Measurements from ENCODE around the gene BACH2.
"Not testable (repeated sequence)": the region's sequence is repeated elsewhere in the genome, so short reads cannot be mapped to it uniquely, and the experiment has no call there.

BACH2 gene

DNA sequence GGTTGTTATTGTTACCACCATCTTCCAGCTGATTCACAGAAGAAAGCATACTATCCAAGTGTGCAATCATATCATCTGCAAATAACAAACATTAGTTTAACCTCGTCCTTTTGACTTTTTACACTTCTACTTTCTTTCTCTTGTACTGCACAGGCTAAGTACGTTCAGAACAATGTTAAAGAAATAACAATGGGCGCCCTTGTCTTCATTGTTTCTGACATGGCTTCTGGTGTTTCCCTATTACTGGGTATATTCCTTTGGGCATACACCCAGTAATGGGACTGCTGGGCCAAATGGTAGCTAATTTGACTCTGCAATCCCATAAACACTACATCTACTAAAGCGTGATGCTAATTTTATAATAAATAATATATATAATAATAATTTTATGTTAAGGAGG is 255.7 kb downstream of the BACH2 start:
- in situ Hi-C loops (cut with MboI; ENCODE audit: low pct_unique_long_range_greater_than_20kb, low sequenced_read_pairs, unreplicated experiment) = no loop called here
- no peak for DNase-seq (ENCODE audit: low spot score)
- TF ChIP-seq, protein P1, sequence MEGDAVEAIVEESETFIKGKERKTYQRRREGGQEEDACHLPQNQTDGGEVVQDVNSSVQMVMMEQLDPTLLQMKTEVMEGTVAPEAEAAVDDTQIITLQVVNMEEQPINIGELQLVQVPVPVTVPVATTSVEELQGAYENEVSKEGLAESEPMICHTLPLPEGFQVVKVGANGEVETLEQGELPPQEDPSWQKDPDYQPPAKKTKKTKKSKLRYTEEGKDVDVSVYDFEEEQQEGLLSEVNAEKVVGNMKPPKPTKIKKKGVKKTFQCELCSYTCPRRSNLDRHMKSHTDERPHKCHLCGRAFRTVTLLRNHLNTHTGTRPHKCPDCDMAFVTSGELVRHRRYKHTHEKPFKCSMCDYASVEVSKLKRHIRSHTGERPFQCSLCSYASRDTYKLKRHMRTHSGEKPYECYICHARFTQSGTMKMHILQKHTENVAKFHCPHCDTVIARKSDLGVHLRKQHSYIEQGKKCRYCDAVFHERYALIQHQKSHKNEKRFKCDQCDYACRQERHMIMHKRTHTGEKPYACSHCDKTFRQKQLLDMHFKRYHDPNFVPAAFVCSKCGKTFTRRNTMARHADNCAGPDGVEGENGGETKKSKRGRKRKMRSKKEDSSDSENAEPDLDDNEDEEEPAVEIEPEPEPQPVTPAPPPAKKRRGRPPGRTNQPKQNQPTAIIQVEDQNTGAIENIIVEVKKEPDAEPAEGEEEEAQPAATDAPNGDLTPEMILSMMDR (IDR thresholded peaks at IDR 0.05; ENCODE audit: extremely low read depth, insufficient read depth, missing control alignments) = no peak

DNA sequence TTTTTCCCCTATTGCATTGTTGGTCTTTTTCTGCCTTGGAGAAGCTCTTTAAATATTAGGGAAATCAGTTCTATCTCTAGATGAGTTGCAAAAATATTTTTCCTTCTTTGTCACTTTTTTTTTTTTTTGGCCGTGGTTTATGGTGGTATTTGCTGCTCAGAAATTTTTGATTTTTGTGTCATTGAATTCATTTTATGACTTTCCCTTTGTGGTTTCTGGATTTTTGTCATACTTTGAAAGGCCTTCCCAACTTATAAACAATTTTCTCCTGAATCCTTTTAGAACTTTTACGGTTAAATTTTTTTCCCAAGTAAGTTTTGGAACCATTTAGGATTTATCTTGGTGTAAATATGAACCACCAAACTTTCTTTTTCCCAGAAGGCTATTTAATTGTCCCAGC is 256.7 kb downstream of the BACH2 start:
- DNase-seq (ENCODE audit: low spot score) = no peak
- TF ChIP-seq, protein P1 (IDR thresholded peaks at IDR 0.05; ENCODE audit: extremely low read depth, insufficient read depth, missing control alignments) = no peak
- in situ Hi-C loops (cut with MboI; ENCODE audit: low pct_unique_long_range_greater_than_20kb, low sequenced_read_pairs, unreplicated experiment) = no loop called here

DNA sequence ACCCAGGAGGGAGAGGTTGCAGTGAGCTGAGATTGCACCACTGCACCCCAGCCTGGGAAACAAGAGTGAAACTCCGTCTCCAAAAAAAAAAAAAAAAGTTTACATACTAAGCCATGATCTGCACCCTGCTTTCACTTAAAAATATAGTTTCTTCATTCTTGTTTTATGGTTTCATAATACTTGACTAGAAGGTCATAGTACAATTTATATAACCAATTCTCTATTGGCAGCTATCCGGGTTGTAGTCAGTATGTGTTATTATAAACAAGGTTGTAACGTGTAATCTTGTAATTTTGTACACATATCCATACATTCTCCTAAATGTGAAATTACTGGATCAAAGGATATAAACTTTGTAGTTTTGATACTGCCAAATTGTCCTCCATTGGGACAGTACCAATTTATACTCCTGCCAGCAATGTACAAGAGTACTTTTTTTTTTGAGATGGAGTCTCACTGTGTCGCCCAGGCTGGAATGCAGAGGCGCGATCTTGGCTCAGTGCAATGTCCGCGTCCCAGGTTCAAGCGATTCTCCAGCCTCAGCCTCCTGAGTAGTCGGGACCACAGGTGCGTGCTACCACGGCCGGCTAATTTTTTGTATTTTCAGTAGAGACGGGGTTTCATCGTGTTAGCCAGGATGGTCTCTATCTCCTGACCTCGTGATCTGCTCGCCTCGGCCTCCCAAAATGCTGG is 257.5 kb downstream of the BACH2 start:
- TF ChIP-seq, protein P1 (IDR thresholded peaks at IDR 0.05; ENCODE audit: extremely low read depth, insufficient read depth, missing control alignments) = no peak
- in situ Hi-C loops (cut with MboI; ENCODE audit: low pct_unique_long_range_greater_than_20kb, low sequenced_read_pairs, unreplicated experiment) = no loop called here
- no peak for DNase-seq (ENCODE audit: low spot score)

DNA sequence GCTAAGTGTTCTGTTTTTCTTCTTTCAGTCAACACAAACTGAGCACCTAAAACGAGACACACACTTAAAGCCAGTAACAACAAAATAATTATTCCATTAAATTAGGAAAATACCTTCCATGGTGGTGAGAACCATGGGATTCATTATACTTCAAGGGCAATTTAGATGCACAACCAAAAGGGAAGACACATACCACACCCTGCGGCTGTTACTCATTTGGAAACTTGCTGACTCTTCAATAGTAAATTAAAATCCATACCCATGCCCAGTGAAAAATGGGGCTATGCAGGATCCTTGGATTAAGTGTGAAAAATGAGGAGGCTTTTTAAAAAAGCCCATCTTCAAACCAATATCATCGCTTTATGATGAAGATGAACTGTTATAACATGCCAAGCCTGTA is 259.7 kb downstream of the BACH2 start:
- in situ Hi-C loops (cut with MboI; ENCODE audit: low pct_unique_long_range_greater_than_20kb, low sequenced_read_pairs, unreplicated experiment) = no loop called here
- no peak for DNase-seq (ENCODE audit: low spot score)
- TF ChIP-seq, protein P1 (IDR thresholded peaks at IDR 0.05; ENCODE audit: extremely low read depth, insufficient read depth, missing control alignments) = no peak

DNA sequence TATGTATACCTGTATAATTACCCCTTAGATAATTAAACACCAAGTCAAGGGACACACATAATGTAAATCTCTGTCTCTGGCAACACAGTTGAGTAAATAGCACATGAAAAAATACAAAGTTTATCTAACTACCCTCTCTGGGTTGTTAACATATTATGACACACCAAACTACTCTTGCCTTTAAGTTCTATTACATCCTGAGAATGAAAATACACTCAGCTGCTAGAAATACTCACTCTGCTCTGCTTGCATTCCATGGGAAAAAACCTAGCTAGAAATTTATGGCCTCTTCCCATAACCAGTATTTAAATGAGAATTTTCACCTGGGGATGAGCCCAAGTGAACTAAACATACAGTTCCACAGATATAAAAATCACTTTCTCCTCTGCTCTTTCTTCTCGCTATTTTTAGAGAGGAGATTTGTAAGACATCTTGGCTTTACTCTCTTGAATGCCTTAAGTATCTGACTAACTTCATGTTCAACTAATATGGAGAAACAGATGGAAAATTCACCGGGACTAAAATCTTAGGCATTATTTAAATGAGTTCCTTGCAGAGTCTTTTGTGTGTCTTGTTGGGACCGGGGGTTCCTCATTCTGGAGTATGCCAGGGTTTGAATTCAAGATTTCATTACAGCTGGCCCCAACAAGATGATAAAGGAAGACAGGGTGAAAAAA is 261.5 kb downstream of the BACH2 start:
- in situ Hi-C loops (cut with MboI; ENCODE audit: low pct_unique_long_range_greater_than_20kb, low sequenced_read_pairs, unreplicated experiment) = no loop called here
- TF ChIP-seq, protein P1 (IDR thresholded peaks at IDR 0.05; ENCODE audit: extremely low read depth, insufficient read depth, missing control alignments) = no peak
- no peak for DNase-seq (ENCODE audit: low spot score)

DNA sequence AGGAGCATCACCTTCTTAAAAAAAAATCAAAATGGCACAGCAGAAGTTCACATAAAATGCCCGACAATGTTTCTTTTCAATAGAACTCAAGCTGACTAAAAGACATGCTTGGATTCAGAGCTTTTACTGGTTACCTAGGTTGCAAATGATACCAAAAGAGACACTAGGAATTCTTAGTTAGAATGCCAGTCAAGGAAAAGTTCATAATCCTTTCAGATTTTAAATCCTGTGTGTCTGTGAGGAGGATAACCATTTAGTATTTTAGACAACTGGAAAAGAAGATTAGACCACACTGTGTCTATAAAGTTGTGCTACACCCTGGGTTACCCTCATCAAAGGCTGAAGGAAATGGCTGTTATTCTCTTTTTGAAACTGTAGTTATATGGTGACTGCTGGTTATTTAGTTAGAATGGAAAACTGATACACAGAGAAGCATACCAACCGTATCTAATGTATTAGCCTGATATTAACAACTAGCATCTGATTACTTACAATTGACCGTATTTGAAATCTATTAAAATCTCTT is 262.8 kb downstream of the BACH2 start:
- in situ Hi-C loops (cut with MboI; ENCODE audit: low pct_unique_long_range_greater_than_20kb, low sequenced_read_pairs, unreplicated experiment) = no loop called here
- TF ChIP-seq, protein P1 (IDR thresholded peaks at IDR 0.05; ENCODE audit: extremely low read depth, insufficient read depth, missing control alignments) = no peak
- DNase-seq (ENCODE audit: low spot score) = no peak

DNA sequence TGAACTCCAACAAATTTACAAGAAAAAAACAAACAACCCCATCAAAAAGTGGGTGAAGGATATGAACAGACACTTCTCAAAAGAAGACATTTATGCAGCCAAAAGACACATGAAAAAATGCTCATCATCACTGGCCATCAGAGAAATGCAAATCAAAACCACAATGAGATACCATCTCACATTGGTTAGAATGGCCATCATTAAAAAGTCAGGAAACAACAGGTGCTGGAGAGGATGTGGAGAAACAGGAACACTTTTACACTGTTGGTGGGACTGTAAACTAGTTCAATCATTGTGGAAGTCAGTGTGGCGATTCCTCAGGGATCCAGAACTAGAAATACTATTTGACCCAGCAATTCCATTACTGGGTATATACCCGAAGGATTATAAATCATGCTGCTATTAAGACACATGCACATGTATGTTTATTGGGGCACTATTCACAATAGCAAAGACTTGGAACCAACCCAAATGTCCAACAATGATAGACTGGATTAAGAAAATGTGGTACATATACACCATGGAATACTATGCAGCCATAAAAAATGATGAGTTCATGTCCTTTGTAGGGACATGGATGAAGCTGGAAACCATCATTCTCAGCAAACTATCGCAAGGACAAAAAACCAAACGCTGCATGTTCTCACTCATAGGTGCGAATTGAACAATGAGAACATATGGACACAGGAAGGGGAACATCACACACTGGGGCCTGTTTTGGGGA is 264.0 kb downstream of the BACH2 start:
- in situ Hi-C loops (cut with MboI; ENCODE audit: low pct_unique_long_range_greater_than_20kb, low sequenced_read_pairs, unreplicated experiment); DNase-seq (ENCODE audit: low spot score): not testable (repeated sequence)

Measured in GM13977 (cell line).